Measurements from ENCODE around the gene CDK14.
"Not testable (repeated sequence)": the region's sequence is repeated elsewhere in the genome, so short reads cannot be mapped to it uniquely, and the experiment has no call there.

Gene CDK14

GRCh38 chr7:90797596-90797995 lies 201.5 kb downstream of the CDK14 start:
- peaks cover 37% of the 10 kb centered on the region for H3K36me3 ChIP-seq (ENCODE audit: insufficient read depth, low read length)
- DNase-seq (ENCODE audit: low read depth, low spot score) = no peak
- H3K9ac ChIP-seq (ENCODE audit: insufficient read length) = no peak overlapping the region
- H3K9me3 ChIP-seq (ENCODE audit: low read depth, low read length) = no peaks in the 10 kb centered on the region
- no peak overlapping the region for H3K4me3 ChIP-seq
- no peak overlapping the region for H3K27ac ChIP-seq
- TF ChIP-seq POLR2AphosphoS5 (IDR thresholded peaks at IDR 0.05; ENCODE audit: borderline replicate concordance, low read depth, low read length) (no peak), FOXP2 (optimal IDR thresholded peaks at IDR 0.05; ENCODE audit: control extremely low read depth, extremely low read length, insufficient read depth) (no peak), EZH2 (IDR thresholded peaks at IDR 0.05) (no peak)

DNA sequence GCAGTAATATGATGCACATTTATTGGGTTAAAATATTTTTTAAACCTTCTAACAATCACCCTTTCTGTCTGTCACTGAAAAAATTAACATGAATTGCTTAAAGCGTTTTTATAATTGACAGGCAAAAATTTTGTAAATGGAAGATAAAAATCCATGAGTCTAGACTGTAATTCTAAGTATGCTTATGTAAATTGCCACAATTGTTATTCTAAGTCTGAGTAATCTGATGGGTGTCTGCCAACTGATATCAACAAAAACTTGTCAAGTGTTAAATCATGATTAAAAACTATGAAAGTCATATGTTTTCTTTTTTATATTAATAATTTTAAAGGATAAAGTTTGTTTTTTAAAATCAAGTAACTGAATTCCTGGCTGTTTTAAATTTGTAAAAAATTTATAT lies 208.2 kb downstream of the CDK14 start:
- no peak overlapping the region for H3K9ac ChIP-seq (ENCODE audit: insufficient read length)
- no peak overlapping the region for H3K27ac ChIP-seq
- no peaks in the 10 kb centered on the region for H3K9me3 ChIP-seq (ENCODE audit: low read depth, low read length)
- no peak overlapping the region for H3K4me3 ChIP-seq
- DNase-seq (ENCODE audit: low read depth, low spot score) = no peak
- TF ChIP-seq EZH2 (IDR thresholded peaks at IDR 0.05) (no peak), FOXP2 (optimal IDR thresholded peaks at IDR 0.05; ENCODE audit: control extremely low read depth, extremely low read length, insufficient read depth) (no peak), POLR2AphosphoS5 (IDR thresholded peaks at IDR 0.05; ENCODE audit: borderline replicate concordance, low read depth, low read length) (no peak)
- H3K36me3 ChIP-seq (ENCODE audit: insufficient read depth, low read length) = peaks cover 40% of the 10 kb centered on the region

- not testable (repeated sequence) for DNase-seq (ENCODE audit: low read depth, low spot score)
Measured at GRCh38 chr7:90815552-90815951, 219.4 kb downstream of the CDK14 start.

GRCh38 chr7:90816511-90817142 lies 220.5 kb downstream of the CDK14 start:
- TF ChIP-seq EZH2 (IDR thresholded peaks at IDR 0.05) = no peak
- TF ChIP-seq FOXP2 (optimal IDR thresholded peaks at IDR 0.05; ENCODE audit: control extremely low read depth, extremely low read length, insufficient read depth) = no peak
- no peak for TF ChIP-seq POLR2AphosphoS5 (IDR thresholded peaks at IDR 0.05; ENCODE audit: borderline replicate concordance, low read depth, low read length)
- no peaks in the 10 kb centered on the region for H3K9me3 ChIP-seq (ENCODE audit: low read depth, low read length)
- peak overlapping the region; percentile 76 for H3K27ac ChIP-seq
- peak; percentile 28 for DNase-seq (ENCODE audit: low read depth, low spot score)
- H3K9ac ChIP-seq (ENCODE audit: insufficient read length) = no peak overlapping the region
- peak overlapping the region; percentile 8; the same call in 1 of the 2 replicates for H3K4me3 ChIP-seq
- H3K36me3 ChIP-seq (ENCODE audit: insufficient read depth, low read length) = peaks cover 6% of the 10 kb centered on the region; the same call in 1 of the 2 replicates

More at GRCh38 chr7:90815552-90815951, 219.4 kb downstream of the CDK14 start:
- H3K36me3 ChIP-seq (ENCODE audit: insufficient read depth, low read length); H3K9me3 ChIP-seq (ENCODE audit: low read depth, low read length); H3K4me3 ChIP-seq; H3K9ac ChIP-seq (ENCODE audit: insufficient read length); H3K27ac ChIP-seq: not testable (repeated sequence)

- H3K27ac ChIP-seq = peak overlapping the region; percentile 76
- H3K4me3 ChIP-seq = no peak overlapping the region; the same call in 1 of the 2 replicates
- DNase-seq (ENCODE audit: low read depth, low spot score) = no peak
- TF ChIP-seq FOXP2 (optimal IDR thresholded peaks at IDR 0.05; ENCODE audit: control extremely low read depth, extremely low read length, insufficient read depth) = no peak
- TF ChIP-seq EZH2 (IDR thresholded peaks at IDR 0.05) = no peak
- peaks cover 6% of the 10 kb centered on the region; the same call in 1 of the 2 replicates for H3K36me3 ChIP-seq (ENCODE audit: insufficient read depth, low read length)
- H3K9me3 ChIP-seq (ENCODE audit: low read depth, low read length) = no peaks in the 10 kb centered on the region
- no peak overlapping the region for H3K9ac ChIP-seq (ENCODE audit: insufficient read length)
Measured at GRCh38 chr7:90817151-90817550, 221.0 kb downstream of the CDK14 start.

DNA sequence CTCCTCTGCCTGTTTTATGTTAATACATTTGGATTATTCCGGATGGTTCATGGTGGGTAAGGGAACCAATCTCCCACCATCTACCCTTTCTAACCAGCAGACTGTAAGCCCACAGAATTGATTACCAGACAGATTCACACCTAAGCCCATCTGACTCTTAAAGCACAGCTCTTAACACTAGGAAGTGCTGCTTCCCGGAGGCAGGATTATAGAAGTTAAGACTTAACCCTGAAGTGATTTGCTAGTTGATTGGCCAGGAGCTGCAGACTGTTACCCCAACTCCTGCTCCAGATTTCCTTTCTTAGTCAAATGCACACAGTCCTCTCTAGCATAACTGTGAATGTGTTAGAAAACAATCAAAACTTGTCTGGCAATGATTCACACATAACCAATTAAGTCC lies 221.7 kb downstream of the CDK14 start:
- TF ChIP-seq EZH2 (IDR thresholded peaks at IDR 0.05) (no peak), FOXP2 (optimal IDR thresholded peaks at IDR 0.05; ENCODE audit: control extremely low read depth, extremely low read length, insufficient read depth) (no peak), POLR2AphosphoS5 (IDR thresholded peaks at IDR 0.05; ENCODE audit: borderline replicate concordance, low read depth, low read length) (no peak)
- peak overlapping the region; percentile 28; the same call in 1 of the 2 replicates for H3K4me3 ChIP-seq
- no peaks in the 10 kb centered on the region for H3K9me3 ChIP-seq (ENCODE audit: low read depth, low read length)
- H3K9ac ChIP-seq (ENCODE audit: insufficient read length) = peak overlapping the region; percentile 21
- no peak for DNase-seq (ENCODE audit: low read depth, low spot score)
- H3K36me3 ChIP-seq (ENCODE audit: insufficient read depth, low read length) = peaks cover 6% of the 10 kb centered on the region; the same call in 1 of the 2 replicates
- H3K27ac ChIP-seq = peak overlapping the region; percentile 76

- Histone ChIP-seq H3K36me3 (ENCODE audit: insufficient read depth, low read length) (peaks cover 6% of the 10 kb centered on the region; the same call in 1 of the 2 replicates), H3K4me3 (peak overlapping the region; percentile 28; the same call in 1 of the 2 replicates), H3K27ac (peak overlapping the region; percentile 76), H3K9me3 (ENCODE audit: low read depth, low read length) (no peaks in the 10 kb centered on the region), H3K9ac (ENCODE audit: insufficient read length) (peak overlapping the region; percentile 21)
- TF ChIP-seq POLR2AphosphoS5 (IDR thresholded peaks at IDR 0.05; ENCODE audit: borderline replicate concordance, low read depth, low read length) = no peak
- no peak for TF ChIP-seq EZH2 (IDR thresholded peaks at IDR 0.05)
- no peak for TF ChIP-seq FOXP2 (optimal IDR thresholded peaks at IDR 0.05; ENCODE audit: control extremely low read depth, extremely low read length, insufficient read depth)
- no peak for DNase-seq (ENCODE audit: low read depth, low spot score)
Measured at GRCh38 chr7:90818341-90818740, 222.2 kb downstream of the CDK14 start.

- Histone ChIP-seq H3K27ac (no peak overlapping the region), H3K9me3 (ENCODE audit: low read depth, low read length) (peaks cover under 1% of the 10 kb centered on the region; the same call in 1 of the 2 replicates), H3K36me3 (ENCODE audit: insufficient read depth, low read length) (peaks cover 2% of the 10 kb centered on the region), H3K9ac (ENCODE audit: insufficient read length) (no peak overlapping the region), H3K4me3 (no peak overlapping the region)
- TF ChIP-seq POLR2AphosphoS5 (IDR thresholded peaks at IDR 0.05; ENCODE audit: borderline replicate concordance, low read depth, low read length) = no peak
- TF ChIP-seq EZH2 (IDR thresholded peaks at IDR 0.05) = no peak
- TF ChIP-seq FOXP2 (optimal IDR thresholded peaks at IDR 0.05; ENCODE audit: control extremely low read depth, extremely low read length, insufficient read depth) = no peak
- no peak for DNase-seq (ENCODE audit: low read depth, low spot score)
Measured at GRCh38 chr7:90821961-90822620, 226.0 kb downstream of the CDK14 start.

Measured in SK-N-MC (cell line).